Articular chondrocyte of knee joint (primary cell): Measurements from ENCODE around the gene IL36A. TPM values are rescaled to one million over a fixed set of nuclear protein-coding genes. Genes with fewer than 3 reads are reported as not detected.

Experiments
- small RNA-seq: library from RNA; depleted of rRNA; stranded (forward); fragments of <200 nt; gene quantifications from one replicate; pipeline ENCODE3, GENCODE V24; 2012
- total RNA-seq: library from RNA; depleted of rRNA; stranded (reverse); fragments of >200 nt; gene quantifications from 2 replicates; pipeline ENCODE4 v1.2.3, GENCODE V29; 2012

Gene IL36A, protein sequence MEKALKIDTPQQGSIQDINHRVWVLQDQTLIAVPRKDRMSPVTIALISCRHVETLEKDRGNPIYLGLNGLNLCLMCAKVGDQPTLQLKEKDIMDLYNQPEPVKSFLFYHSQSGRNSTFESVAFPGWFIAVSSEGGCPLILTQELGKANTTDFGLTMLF
- total RNA-seq, result not detected in 2 replicates

DNA sequence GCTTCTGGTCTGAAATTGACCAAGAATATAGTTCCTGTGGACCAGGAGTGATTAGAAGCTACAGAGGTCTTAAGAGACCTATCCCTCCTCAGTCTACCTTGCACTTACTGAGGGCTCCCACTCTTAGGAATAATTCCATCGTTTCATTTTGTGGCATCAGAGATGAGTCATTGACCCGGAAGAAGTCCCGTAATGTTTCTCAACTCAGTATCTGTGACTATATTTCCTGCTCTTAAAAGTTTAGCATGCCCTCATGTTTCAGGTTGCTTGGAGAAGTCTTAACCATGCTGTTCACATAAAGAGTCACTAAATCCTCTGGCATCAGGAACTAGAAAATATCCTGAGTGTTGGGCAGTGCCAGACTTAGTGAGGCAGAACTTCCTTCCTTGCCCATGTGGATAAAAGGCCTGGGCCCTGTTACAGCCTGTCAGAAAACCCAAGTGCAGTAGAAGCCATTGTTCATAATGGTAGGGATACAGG, at the start of gene IL36A:
IL36A (plus strand) TSS at position 430 of the 480 bp plus-strand sequence. CDS start 413 bp downstream, outside the sequence.

DNA sequence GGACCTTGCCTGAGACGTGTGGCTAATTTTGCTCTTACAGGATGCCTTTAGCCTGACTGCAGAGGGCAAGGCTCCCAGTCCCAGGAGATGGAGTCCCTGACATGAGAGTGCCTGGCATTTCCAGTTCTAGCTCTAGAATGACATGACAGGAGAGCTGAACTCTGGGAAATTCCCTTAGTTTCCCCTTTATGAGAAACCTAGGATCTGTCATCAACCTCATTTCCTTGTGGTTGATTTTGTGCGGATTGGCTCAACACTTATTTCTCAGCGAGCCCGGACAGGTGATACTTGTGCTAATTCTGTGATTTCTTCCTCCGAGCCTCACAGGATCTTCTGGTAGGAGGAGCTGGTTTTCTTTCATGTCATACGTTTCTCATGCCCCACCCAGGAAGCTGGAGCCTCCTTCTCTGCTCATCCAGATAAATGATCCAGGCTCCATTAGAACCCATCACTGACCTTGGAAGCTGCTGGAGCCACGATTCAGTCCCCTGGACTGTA, 27.7 kb upstream of the IL36A start, which contains the start of gene IL36G:
IL36G (plus strand) TSS at position 448 of the 498 bp plus-strand sequence. CDS start 633 bp downstream, outside the sequence.

DNA sequence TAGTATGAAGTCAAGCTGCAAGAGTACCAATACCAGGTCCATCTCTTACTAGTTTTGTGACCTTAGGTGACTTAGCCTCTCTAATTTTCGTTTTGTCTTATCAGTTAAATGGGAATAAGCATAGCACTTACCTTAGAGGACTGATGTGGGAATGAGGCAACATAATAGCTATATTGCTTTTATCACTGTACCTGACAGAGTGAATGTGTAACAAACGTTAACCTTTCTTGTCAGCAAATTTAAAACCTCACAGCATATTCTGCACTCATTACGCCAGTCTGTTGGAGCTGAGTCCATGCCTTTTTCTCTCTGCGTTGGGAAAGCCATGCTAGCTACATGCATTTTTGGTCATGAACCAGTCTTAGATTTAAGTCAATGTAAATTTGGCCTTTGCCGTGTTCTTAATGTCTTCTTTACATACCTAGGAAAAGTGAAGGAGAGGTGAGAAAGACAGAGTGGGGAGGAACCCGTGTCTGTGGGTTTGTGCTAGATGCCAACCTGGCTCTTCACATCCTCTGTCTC, 47.2 kb downstream of the IL36A start, which contains the start of gene IL36B:
IL36B (minus strand) TSS at position 472 of the 522 bp plus-strand sequence.

Small RNA genes within 50 kb of the gene (small RNA-seq; reads per million reads assigned to genes)
- not detected for gene HMGN2P23

Other genes with a start within 250 kb of the IL36A start
- 7.1 and 13.5 TPM in 2 replicates for gene CKAP2L, start 240.8 kb upstream of the IL36A start, total RNA-seq
- gene IL1A, start 221.0 kb upstream of the IL36A start, total RNA-seq, result not detected in 2 replicates
- gene IL1B, start 168.7 kb upstream of the IL36A start, total RNA-seq, result 0.11 TPM in 1 of 2 replicates, not detected in the other
- gene IL37, start 94.3 kb upstream of the IL36A start, total RNA-seq, result not detected in 2 replicates
- not detected in 2 replicates for gene IL36G, start 27.5 kb upstream of the IL36A start, total RNA-seq
- gene IL36B, start 47.4 kb downstream of the IL36A start, total RNA-seq, result not detected in 2 replicates
- gene IL36RN, start 53.7 kb downstream of the IL36A start, total RNA-seq, result not detected in 2 replicates
- gene IL1F10, start 62.5 kb downstream of the IL36A start, total RNA-seq, result not detected in 2 replicates
- not detected in 2 replicates for gene IL1RN, start 122.1 kb downstream of the IL36A start, total RNA-seq
- gene PSD4, start 168.5 kb downstream of the IL36A start, total RNA-seq, result 4.2 and 5.1 TPM in 2 replicates